B cell (primary cell): ENCODE results near the gene HAGH. TPM values are rescaled to one million over a fixed set of nuclear protein-coding genes. Genes with fewer than 3 reads are reported as not detected.

Experiments
- ATAC-seq: fragments of 200-7000 bp; cut with Tn5 transposase; one replicate; pipeline ENCODE4 v1.10.0; 2021; ENCODE audit warnings: low read depth, mild to moderate bottlenecking, moderate number of reproducible peaks, moderate library complexity
- CTCF ChIA-PET: fragments of 350-600 bp; sonication (Branson Sonifier 250); formaldehyde crosslinking; loops from one replicate; lab custom pipeline; 2021; ENCODE audit warnings: antibody characterized with exemption, inconsistent platforms; lab: Charles Lee
- POLR2A ChIA-PET: fragments of 350-600 bp; sonication (Branson Sonifier 250); formaldehyde crosslinking; loops from one replicate; lab custom pipeline; 2021; ENCODE audit warnings: antibody characterized with exemption; lab: Charles Lee
- DNase-seq: peaks from one replicate; pipeline ENCODE4 v3.0.0; 2013
- H2AFZ ChIP-seq: 2 replicates; pipeline ENCODE4 v1.6.1; 2012; ENCODE audit warnings: mild to moderate bottlenecking, low read depth, low read length; ENCODE audit not compliant: insufficient read depth, poor library complexity, severe bottlenecking
- H3K27ac ChIP-seq, 2 donors: 1 replicate in 1 of 2; 2 replicates in 1 of 2; pipeline ENCODE4 v1.5.1; 2012 to 2013; ENCODE audit warnings: low read length in 2 of 2, mild to moderate bottlenecking in 2 of 2, moderate library complexity in 1 of 2
- H3K27me3 ChIP-seq, 4 experiments: fragments of 200-600 bp in 1 of 4; sonication (generic) in 1 of 4; replicated peaks in 1 of 4; 1 replicate in 2 of 4; 2 replicates in 2 of 4; pipeline versions ENCODE4 v1.6.1 to v1.7.0; 2013 to 2016; ENCODE audit warnings: low read length in 3 of 4, mild to moderate bottlenecking in 2 of 4, mixed read lengths in 1 of 4, moderate library complexity in 1 of 4; ENCODE audit not compliant: insufficient read depth in 4 of 4, control insufficient read depth in 3 of 4; ENCODE audit errors: control extremely low read depth in 1 of 4
- H3K36me3 ChIP-seq, 2 experiments: replicated peaks in 1 of 2; 1 replicate in 1 of 2; 2 replicates in 1 of 2; pipeline versions ENCODE4 v1.6.1 to v1.7.1; 2013; ENCODE audit warnings: low read length in 1 of 2; ENCODE audit not compliant: insufficient read depth in 2 of 2, control insufficient read depth in 1 of 2; ENCODE audit errors: control extremely low read depth in 1 of 2, extremely low read depth in 1 of 2
- H3K4me1 ChIP-seq, 2 donors: fragments of 200-600 bp in 1 of 2; sonication (generic) in 1 of 2; 1 replicate in 1 of 2; 2 replicates in 1 of 2; pipeline versions ENCODE4 v1.5.1 to v1.6.1; 2013 to 2017; ENCODE audit warnings: low read length in 2 of 2; ENCODE audit not compliant: control insufficient read depth in 2 of 2, insufficient read depth in 2 of 2
- H3K4me2 ChIP-seq: replicated peaks from 2 replicates; pipeline ENCODE3; 2012; ENCODE audit warnings: mild to moderate bottlenecking, low read depth, low read length; ENCODE audit not compliant: poor library complexity, severe bottlenecking
- H3K4me3 ChIP-seq, 5 experiments: fragments of 200-600 bp in 1 of 5; sonication (generic) in 1 of 5; 1 replicate in 3 of 5; 2 replicates in 2 of 5; pipeline versions ENCODE4 v1.5.1 to v1.7.0; 2011 to 2016; ENCODE audit warnings: low read length in 4 of 5, mild to moderate bottlenecking in 4 of 5, low read depth in 2 of 5, control low read depth in 1 of 5, moderate library complexity in 1 of 5; ENCODE audit not compliant: insufficient read depth in 1 of 5; ENCODE audit errors: control extremely low read depth in 1 of 5, extremely low read depth in 1 of 5
- H3K79me2 ChIP-seq: fragments of 200-600 bp; sonication (generic); one replicate; pipeline ENCODE4 v1.6.0; 2016; ENCODE audit warnings: low read length; ENCODE audit not compliant: control insufficient read depth, insufficient read depth
- H3K9ac ChIP-seq: fragments of 200-600 bp; sonication (generic); 2 replicates; pipeline ENCODE4 v1.6.1; 2017; ENCODE audit warnings: mild to moderate bottlenecking, low read length, moderate library complexity
- H3K9me3 ChIP-seq, 3 donors: one replicate each; pipeline versions ENCODE4 v1.6.1 to v1.7.1; 2013; ENCODE audit warnings: low read length in 2 of 3; ENCODE audit not compliant: control insufficient read depth in 2 of 3, insufficient read depth in 1 of 3; ENCODE audit errors: control extremely low read depth in 1 of 3
- H4K20me1 ChIP-seq: 2 replicates; pipeline ENCODE4 v1.6.0; 2012; ENCODE audit warnings: mild to moderate bottlenecking, low read length; ENCODE audit not compliant: insufficient read depth, control insufficient read depth, poor library complexity, severe bottlenecking
- H3K27ac Mint-ChIP-seq: one replicate; pipeline ENCODE4 v1.8.0; 2021; ENCODE audit warnings: mixed read lengths
- H3K27me3 Mint-ChIP-seq: one replicate; pipeline ENCODE4 v1.8.0; 2021; ENCODE audit warnings: mixed read lengths
- H3K4me1 Mint-ChIP-seq: one replicate; pipeline ENCODE4 v1.8.0; 2021; ENCODE audit warnings: mixed read lengths
- H3K4me3 Mint-ChIP-seq: one replicate; pipeline ENCODE4 v1.8.0; 2021; ENCODE audit warnings: mixed read lengths
- H3K9me3 Mint-ChIP-seq: one replicate; pipeline ENCODE4 v1.8.0; 2022; ENCODE audit warnings: mixed read lengths; ENCODE audit not compliant: insufficient read depth
- EZH2 ChIP-seq: IDR thresholded peaks from 2 replicates; pipeline ENCODE4 v1.6.1; 2012; ENCODE audit warnings: borderline replicate concordance, low read depth, mild to moderate bottlenecking, moderate library complexity, low read length; ENCODE audit not compliant: insufficient read depth, poor library complexity, severe bottlenecking
- WGBS: methylation state at CpG from one replicate; pipeline ENCODE4 v1.1.5; 2013; ENCODE audit warnings: missing lambda C conversion rate; ENCODE audit not compliant: insufficient coverage; 5-methylcytosine and 5-hydroxymethylcytosine counted together
- intact Hi-C: fragments of 100-400 bp; cut with micrococcal nuclease; formaldehyde crosslinking; loops from one replicate; pipeline ENCODE4 v1.10.0; 2022
- polyA plus RNA-seq: library from polyadenylated mRNA; depleted of rRNA; stranded (reverse); fragments of >200 nt; gene quantifications from 2 replicates; pipeline ENCODE4 v1.2.3, GENCODE V29; 2012
- total RNA-seq, 2 donors: library from RNA; stranded (reverse); fragments of 120-200 nt in 1 of 2; gene quantifications; 1 replicate in 1 of 2; 2 replicates in 1 of 2; pipeline versions ENCODE4 v1.2.3 to v1.2.4, GENCODE V29; 2013 to 2022
- TF ChIP-seq, protein P1 (sequence below): fragments of 200-600 bp; IDR thresholded peaks from one replicate; pipeline ENCODE4 v1.8.0; 2022; ENCODE audit warnings: antibody characterized with exemption, mild to moderate bottlenecking

The HAGH gene
- total and polyA plus RNA-seq, 2 donors (not counting 1 experiment from before 2014, with no cell fraction given): 50.6 to 74.2 TPM

DNA sequence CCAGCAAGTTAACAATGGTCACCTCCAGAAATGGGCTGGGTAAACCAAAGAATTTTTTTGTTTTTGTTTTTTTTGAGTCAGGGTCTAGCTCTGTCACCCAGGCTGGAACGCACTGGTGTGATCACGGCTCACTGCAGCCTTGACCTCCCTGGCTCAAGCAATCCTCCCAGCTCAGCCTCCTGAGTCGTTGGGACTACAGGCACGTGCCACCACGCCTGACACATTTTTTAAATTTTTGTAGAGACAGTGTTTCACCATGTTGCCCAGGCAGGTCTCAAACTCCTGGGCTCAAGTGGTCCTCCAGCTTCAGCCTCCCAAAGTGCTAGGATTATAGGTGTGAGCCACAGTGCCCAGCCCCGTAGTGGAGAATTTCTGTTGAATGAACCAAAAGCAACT lies 46.0 kb downstream of the HAGH start:
- Histone ChIP-seq H3K4me3 (no peak overlapping the region), H4K20me1 (peaks cover 76% of the 10 kb centered on the region), H3K79me2 (peaks cover 50% of the 10 kb centered on the region), H3K27ac (no peak overlapping the region), H3K4me2 (peak overlapping the region; percentile 94), H3K36me3 (peaks cover 0 to 26% of the 10 kb centered on the region in 2 experiments), H3K4me1 (peaks cover 10 to 35% of the 10 kb centered on the region in 2 donors), H3K27me3 (no peaks in the 10 kb centered on the region), H3K9ac (no peak overlapping the region), H2AFZ (no peak overlapping the region), H3K9me3 (no peaks in the 10 kb centered on the region)
- peaks cover 24% of the 10 kb centered on the region for H3K4me1 Mint-ChIP-seq
- no peaks in the 10 kb centered on the region for H3K9me3 Mint-ChIP-seq
- CTCF ChIA-PET: interaction anchor here (1.6 kb wide), 1 partner anchor 8 kb away, joined by 4 read pairs; the partner anchor contains the start of genes EME2 and MRPS34
- no peak for ATAC-seq
- no peaks in the 10 kb centered on the region for H3K27me3 Mint-ChIP-seq
- intact Hi-C loops: no loop called here
- POLR2A ChIA-PET: interaction anchor here (0.6 to 0.7 kb wide), 2 partner anchors 41 to 1344 kb away, joined by 4 to 8 read pairs; no protein-coding TSS in a partner anchor
- H3K4me3 Mint-ChIP-seq: peak overlapping the region; percentile 88
- WGBS: 100% methylated on average over 3 of the region's 6 CpGs
- H3K27ac Mint-ChIP-seq: no peak overlapping the region
- no peak for TF ChIP-seq EZH2
- TF ChIP-seq, protein P1, sequence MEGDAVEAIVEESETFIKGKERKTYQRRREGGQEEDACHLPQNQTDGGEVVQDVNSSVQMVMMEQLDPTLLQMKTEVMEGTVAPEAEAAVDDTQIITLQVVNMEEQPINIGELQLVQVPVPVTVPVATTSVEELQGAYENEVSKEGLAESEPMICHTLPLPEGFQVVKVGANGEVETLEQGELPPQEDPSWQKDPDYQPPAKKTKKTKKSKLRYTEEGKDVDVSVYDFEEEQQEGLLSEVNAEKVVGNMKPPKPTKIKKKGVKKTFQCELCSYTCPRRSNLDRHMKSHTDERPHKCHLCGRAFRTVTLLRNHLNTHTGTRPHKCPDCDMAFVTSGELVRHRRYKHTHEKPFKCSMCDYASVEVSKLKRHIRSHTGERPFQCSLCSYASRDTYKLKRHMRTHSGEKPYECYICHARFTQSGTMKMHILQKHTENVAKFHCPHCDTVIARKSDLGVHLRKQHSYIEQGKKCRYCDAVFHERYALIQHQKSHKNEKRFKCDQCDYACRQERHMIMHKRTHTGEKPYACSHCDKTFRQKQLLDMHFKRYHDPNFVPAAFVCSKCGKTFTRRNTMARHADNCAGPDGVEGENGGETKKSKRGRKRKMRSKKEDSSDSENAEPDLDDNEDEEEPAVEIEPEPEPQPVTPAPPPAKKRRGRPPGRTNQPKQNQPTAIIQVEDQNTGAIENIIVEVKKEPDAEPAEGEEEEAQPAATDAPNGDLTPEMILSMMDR: no peak
- DNase-seq: no peak
